Pancreas (tissue), 10 donors: ENCODE data around the gene GAGE12C. TPM values are rescaled to one million over a fixed set of nuclear protein-coding genes. Genes with fewer than 3 reads are reported as not detected.
"Not testable (repeated sequence)": the region's sequence is repeated elsewhere in the genome, so short reads cannot be mapped to it uniquely, and the experiment has no call there.

Source experiments
- ATAC-seq, 4 donors: fragments of 200-7000 bp; cut with Tn5 transposase; one replicate each; pipeline versions ENCODE4 v1.8.0 to v1.9.1; 2020; ENCODE audit warnings: mild to moderate bottlenecking in 4 of 4, moderate library complexity in 4 of 4
- DNase-seq, 6 donors: peaks; one replicate each; pipeline ENCODE4 v3.0.0-alpha.2; 2020
- FAIRE-seq: peaks from 2 replicates; lab custom pipeline; 2012; peaks lifted over from hg19 to GRCh38; lab: Jason Lieb, UNC
- H3K27ac ChIP-seq, 4 donors: fragments of 200-600 bp; sonication (generic); 1 replicate in 3 of 4; 2 replicates in 1 of 4; pipeline versions ENCODE4 v1.5.0 to v1.8.0; 2020
- H3K27me3 ChIP-seq, 4 donors: fragments of 200-600 bp; one replicate each; pipeline ENCODE4 v1.8.0; 2021
- H3K36me3 ChIP-seq, 3 donors: fragments of 200-600 bp; sonication (generic) in 1 of 3; one replicate each; pipeline versions ENCODE4 v1.5.0 to v1.8.0; 2020 to 2021
- H3K4me1 ChIP-seq, 3 donors: fragments of 200-600 bp; one replicate each; pipeline ENCODE4 v1.8.0; 2021
- H3K4me3 ChIP-seq, 4 donors: fragments of 200-600 bp; sonication (generic) in 2 of 4; one replicate each; pipeline versions ENCODE4 v1.5.0 to v1.8.0; 2020 to 2021
- H3K9me3 ChIP-seq, 4 donors: fragments of 200-600 bp; one replicate each; pipeline ENCODE4 v1.8.0; 2021
- WGBS, 2 donors: extraction: QIAGEN DNeasy Blood & Tissue Kit; methylation state at CpG; one replicate each; pipeline ENCODE4 v1.1.7; 2013; 5-methylcytosine and 5-hydroxymethylcytosine counted together
- intact Hi-C, 3 donors: fragments of 100-400 bp; cut with DNase I; formaldehyde crosslinking; loops; one replicate each; pipeline versions ENCODE4 v1.11.1 to v1.14.2; 2022
- polyA plus RNA-seq, 2 donors: library from polyadenylated mRNA; stranded (reverse); fragments of 200-250 nt; gene quantifications; one replicate each; pipeline ENCODE4 v1.2.3, GENCODE V29; 2013
- total RNA-seq, 6 donors: library from RNA; stranded (reverse); fragmentation: NEBNext Ultra II Directional in 4 of 6; extraction: Animal tissue kit (Norgen Biotek cat#: 25700) in 4 of 6; gene quantifications; one replicate each; pipeline versions ENCODE4 v1.2.1 to v1.2.4, GENCODE V29; 2021 to 2023
- donor health status: healthy with polysubstance abuse.
- donor health status: DM: no; HTN: no; CAD: no; lungs with moderate emphysema.
- donor health status: DM: no; HTN: no; CAD: no.
- donor health status: control.
- donor health status: control.
- donor health status: Bipolar disorder and iron deficiency.
- donor health status: DM: yes; HTN: yes; CAD: no.
- donor health status: DM: no; HTN: no; CAD: no.
- donor health status: DM: no; HTN: no; CAD: no.
- donor health status: DM: yes; HTN: yes; CAD: no.

The GAGE12C gene, protein sequence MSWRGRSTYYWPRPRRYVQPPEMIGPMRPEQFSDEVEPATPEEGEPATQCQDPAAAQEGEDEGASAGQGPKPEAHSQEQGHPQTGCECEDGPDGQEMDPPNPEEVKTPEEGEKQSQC
- not detected for total RNA-seq
- polyA plus RNA-seq = not detected

DNA sequence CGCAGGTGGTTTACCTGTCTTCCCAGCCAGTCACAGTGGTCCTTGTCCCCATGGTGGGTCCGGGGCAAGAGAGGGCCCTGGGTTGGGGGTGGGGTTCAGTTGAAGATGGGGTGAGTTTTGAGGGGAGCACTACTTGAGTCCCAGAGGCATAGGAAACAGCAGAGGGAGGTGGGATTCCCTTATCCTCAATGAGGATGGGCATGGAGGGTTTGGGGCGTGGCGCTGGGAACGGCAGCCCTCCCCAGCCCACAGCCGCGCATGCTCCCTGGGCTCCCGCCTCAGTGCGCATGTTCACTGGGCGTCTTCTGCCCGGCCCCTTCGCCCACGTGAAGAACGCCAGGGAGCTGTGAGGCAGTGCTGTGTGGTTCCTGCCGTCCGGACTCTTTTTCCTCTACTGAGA lies at the start of gene GAGE12C:
Gene GAGE12C (plus strand): TSS at position 301 of the 400 bp plus-strand sequence. CDS start 1,155 bp downstream, outside the sequence.
- H3K9me3 ChIP-seq, H3K27ac ChIP-seq, H3K4me3 ChIP-seq, H3K36me3 ChIP-seq, DNase-seq, H3K4me1 ChIP-seq, H3K27me3 ChIP-seq, intact Hi-C loops, FAIRE-seq, ATAC-seq: not testable (repeated sequence)
- no CpG with 5 or more reads among the region's 16 CpGs for WGBS, 2 donors

DNA sequence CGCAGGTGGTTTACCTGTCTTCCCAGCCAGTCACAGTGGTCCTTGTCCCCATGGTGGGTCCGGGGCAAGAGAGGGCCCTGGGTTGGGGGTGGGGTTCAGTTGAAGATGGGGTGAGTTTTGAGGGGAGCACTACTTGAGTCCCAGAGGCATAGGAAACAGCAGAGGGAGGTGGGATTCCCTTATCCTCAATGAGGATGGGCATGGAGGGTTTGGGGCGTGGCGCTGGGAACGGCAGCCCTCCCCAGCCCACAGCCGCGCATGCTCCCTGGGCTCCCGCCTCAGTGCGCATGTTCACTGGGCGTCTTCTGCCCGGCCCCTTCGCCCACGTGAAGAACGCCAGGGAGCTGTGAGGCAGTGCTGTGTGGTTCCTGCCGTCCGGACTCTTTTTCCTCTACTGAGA lies 9.5 kb downstream of the GAGE12C start, which contains the start of gene GAGE12D:
Gene GAGE12D (plus strand): TSS at position 301 of the 400 bp plus-strand sequence. CDS start 1,155 bp downstream, outside the sequence.
- H3K27me3 ChIP-seq, intact Hi-C loops, H3K4me1 ChIP-seq, H3K27ac ChIP-seq, H3K36me3 ChIP-seq, DNase-seq, H3K9me3 ChIP-seq, ATAC-seq, H3K4me3 ChIP-seq, FAIRE-seq: not testable (repeated sequence)
- WGBS, 2 donors = no CpG with 5 or more reads among the region's 16 CpGs

DNA sequence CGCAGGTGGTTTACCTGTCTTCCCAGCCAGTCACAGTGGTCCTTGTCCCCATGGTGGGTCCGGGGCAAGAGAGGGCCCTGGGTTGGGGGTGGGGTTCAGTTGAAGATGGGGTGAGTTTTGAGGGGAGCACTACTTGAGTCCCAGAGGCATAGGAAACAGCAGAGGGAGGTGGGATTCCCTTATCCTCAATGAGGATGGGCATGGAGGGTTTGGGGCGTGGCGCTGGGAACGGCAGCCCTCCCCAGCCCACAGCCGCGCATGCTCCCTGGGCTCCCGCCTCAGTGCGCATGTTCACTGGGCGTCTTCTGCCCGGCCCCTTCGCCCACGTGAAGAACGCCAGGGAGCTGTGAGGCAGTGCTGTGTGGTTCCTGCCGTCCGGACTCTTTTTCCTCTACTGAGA lies 19.0 kb downstream of the GAGE12C start, which contains the start of gene GAGE12E:
Gene GAGE12E (plus strand): TSS at position 301 of the 400 bp plus-strand sequence. CDS start 1,155 bp downstream, outside the sequence.
- intact Hi-C loops, FAIRE-seq, H3K9me3 ChIP-seq, DNase-seq, ATAC-seq, H3K4me3 ChIP-seq, H3K27me3 ChIP-seq, H3K27ac ChIP-seq, H3K4me1 ChIP-seq, H3K36me3 ChIP-seq: not testable (repeated sequence)
- no CpG with 5 or more reads among the region's 16 CpGs for WGBS, 2 donors

DNA sequence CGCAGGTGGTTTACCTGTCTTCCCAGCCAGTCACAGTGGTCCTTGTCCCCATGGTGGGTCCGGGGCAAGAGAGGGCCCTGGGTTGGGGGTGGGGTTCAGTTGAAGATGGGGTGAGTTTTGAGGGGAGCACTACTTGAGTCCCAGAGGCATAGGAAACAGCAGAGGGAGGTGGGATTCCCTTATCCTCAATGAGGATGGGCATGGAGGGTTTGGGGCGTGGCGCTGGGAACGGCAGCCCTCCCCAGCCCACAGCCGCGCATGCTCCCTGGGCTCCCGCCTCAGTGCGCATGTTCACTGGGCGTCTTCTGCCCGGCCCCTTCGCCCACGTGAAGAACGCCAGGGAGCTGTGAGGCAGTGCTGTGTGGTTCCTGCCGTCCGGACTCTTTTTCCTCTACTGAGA lies 28.6 kb downstream of the GAGE12C start, which contains the start of gene GAGE12F:
Gene GAGE12F (plus strand): TSS at position 301 of the 400 bp plus-strand sequence. CDS start 1,155 bp downstream, outside the sequence.
- H3K36me3 ChIP-seq, DNase-seq, ATAC-seq, H3K27me3 ChIP-seq, H3K4me3 ChIP-seq, H3K27ac ChIP-seq, intact Hi-C loops, H3K4me1 ChIP-seq, FAIRE-seq, H3K9me3 ChIP-seq: not testable (repeated sequence)
- no CpG with 5 or more reads among the region's 16 CpGs for WGBS, 2 donors

DNA sequence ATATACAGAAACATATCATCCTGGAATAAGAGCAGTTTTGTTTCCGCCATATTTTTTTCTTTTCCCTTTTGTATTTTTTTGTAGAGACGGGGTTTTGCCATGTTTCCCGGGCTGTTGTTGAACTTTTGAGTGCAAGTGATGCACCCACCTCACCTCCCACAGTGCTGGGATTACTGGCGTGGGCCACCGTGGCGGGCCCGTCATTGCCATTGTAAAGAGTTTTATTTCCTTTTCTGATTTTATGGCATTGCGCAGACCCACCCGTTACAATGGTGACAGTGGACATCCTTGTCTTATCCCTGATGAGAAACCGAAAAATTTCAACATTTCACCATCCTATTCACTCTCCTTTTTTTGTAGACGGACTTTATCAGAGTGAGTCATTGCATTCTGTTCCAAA lies 36.8 kb downstream of the GAGE12C start:
- ATAC-seq, H3K4me1 ChIP-seq, H3K27me3 ChIP-seq, H3K9me3 ChIP-seq, H3K4me3 ChIP-seq, H3K27ac ChIP-seq, FAIRE-seq, intact Hi-C loops, H3K36me3 ChIP-seq: not testable (repeated sequence)
- no CpG with 5 or more reads among the region's 11 CpGs for WGBS, 2 donors
- DNase-seq = peak in 3 of 6 donors; percentile 5 to 31 (median 10)

DNA sequence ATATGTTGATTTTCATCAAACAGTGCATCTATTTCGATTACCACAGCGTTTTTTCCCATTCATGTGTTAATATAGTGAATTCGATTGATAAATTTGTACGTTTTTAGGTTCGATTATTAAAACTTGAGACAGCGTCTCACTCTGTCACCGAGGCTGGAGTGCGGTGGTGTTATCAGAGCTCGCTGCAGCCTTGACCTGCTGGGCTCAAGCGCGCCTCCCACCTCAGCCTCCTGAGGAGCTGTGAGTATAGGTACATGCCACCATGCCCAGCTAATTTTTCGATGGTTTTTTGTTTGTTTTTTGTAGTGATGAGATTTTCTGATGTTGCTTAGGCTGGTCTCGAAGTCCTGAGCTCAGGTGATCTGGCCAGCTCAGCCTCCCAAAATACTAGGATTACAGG lies 37.2 kb downstream of the GAGE12C start:
- H3K27ac ChIP-seq, ATAC-seq, H3K9me3 ChIP-seq, FAIRE-seq, H3K4me3 ChIP-seq, H3K4me1 ChIP-seq, H3K27me3 ChIP-seq, H3K36me3 ChIP-seq, intact Hi-C loops: not testable (repeated sequence)
- DNase-seq = peak in 2 of 6 donors; percentile 7
- WGBS, 2 donors = no CpG with 5 or more reads among the region's 13 CpGs

DNA sequence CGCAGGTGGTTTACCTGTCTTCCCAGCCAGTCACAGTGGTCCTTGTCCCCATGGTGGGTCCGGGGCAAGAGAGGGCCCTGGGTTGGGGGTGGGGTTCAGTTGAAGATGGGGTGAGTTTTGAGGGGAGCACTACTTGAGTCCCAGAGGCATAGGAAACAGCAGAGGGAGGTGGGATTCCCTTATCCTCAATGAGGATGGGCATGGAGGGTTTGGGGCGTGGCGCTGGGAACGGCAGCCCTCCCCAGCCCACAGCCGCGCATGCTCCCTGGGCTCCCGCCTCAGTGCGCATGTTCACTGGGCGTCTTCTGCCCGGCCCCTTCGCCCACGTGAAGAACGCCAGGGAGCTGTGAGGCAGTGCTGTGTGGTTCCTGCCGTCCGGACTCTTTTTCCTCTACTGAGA lies 38.1 kb downstream of the GAGE12C start, which contains the start of gene GAGE12G:
Gene GAGE12G (plus strand): TSS at position 301 of the 400 bp plus-strand sequence. CDS start 1,155 bp downstream, outside the sequence.
- H3K27me3 ChIP-seq, H3K9me3 ChIP-seq, FAIRE-seq, H3K4me1 ChIP-seq, H3K27ac ChIP-seq, H3K36me3 ChIP-seq, ATAC-seq, H3K4me3 ChIP-seq, intact Hi-C loops, DNase-seq: not testable (repeated sequence)
- WGBS, 2 donors = no CpG with 5 or more reads among the region's 16 CpGs

DNA sequence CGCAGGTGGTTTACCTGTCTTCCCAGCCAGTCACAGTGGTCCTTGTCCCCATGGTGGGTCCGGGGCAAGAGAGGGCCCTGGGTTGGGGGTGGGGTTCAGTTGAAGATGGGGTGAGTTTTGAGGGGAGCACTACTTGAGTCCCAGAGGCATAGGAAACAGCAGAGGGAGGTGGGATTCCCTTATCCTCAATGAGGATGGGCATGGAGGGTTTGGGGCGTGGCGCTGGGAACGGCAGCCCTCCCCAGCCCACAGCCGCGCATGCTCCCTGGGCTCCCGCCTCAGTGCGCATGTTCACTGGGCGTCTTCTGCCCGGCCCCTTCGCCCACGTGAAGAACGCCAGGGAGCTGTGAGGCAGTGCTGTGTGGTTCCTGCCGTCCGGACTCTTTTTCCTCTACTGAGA lies 47.7 kb downstream of the GAGE12C start, which contains the start of gene GAGE12H:
Gene GAGE12H (plus strand): TSS at position 301 of the 400 bp plus-strand sequence. CDS start 1,155 bp downstream, outside the sequence.
- not testable (repeated sequence) for FAIRE-seq

More for the DNA sequence above, 47.7 kb downstream of the GAGE12C start, which contains the start of gene GAGE12H:
- DNase-seq, H3K36me3 ChIP-seq, H3K27ac ChIP-seq, H3K9me3 ChIP-seq, H3K4me3 ChIP-seq, H3K27me3 ChIP-seq, ATAC-seq, H3K4me1 ChIP-seq, intact Hi-C loops: not testable (repeated sequence)
- WGBS, 2 donors = no CpG with 5 or more reads among the region's 16 CpGs

Other genes starting within 250 kb of the GAGE12C start
- gene GAGE10, start 228.5 kb upstream of the GAGE12C start, total RNA-seq = not detected
- not detected for gene GAGE10, start 228.5 kb upstream of the GAGE12C start, polyA plus RNA-seq
- not detected for gene GAGE12J, start 210.1 kb upstream of the GAGE12C start, total RNA-seq
- gene GAGE12J, start 210.1 kb upstream of the GAGE12C start, polyA plus RNA-seq = not detected
- gene GAGE13, start 200.6 kb upstream of the GAGE12C start, total RNA-seq = not detected
- not detected for gene GAGE13, start 200.6 kb upstream of the GAGE12C start, polyA plus RNA-seq
- not detected for gene GAGE12D, start 9.6 kb downstream of the GAGE12C start, total RNA-seq
- not detected for gene GAGE12D, start 9.6 kb downstream of the GAGE12C start, polyA plus RNA-seq
- gene GAGE12E, start 19.1 kb downstream of the GAGE12C start, total RNA-seq = not detected
- gene GAGE12E, start 19.1 kb downstream of the GAGE12C start, polyA plus RNA-seq = not detected
- gene GAGE12F, start 28.7 kb downstream of the GAGE12C start, total RNA-seq = not detected
- not detected for gene GAGE12F, start 28.7 kb downstream of the GAGE12C start, polyA plus RNA-seq
- gene GAGE12G, start 38.2 kb downstream of the GAGE12C start, total RNA-seq = not detected
- gene GAGE12G, start 38.2 kb downstream of the GAGE12C start, polyA plus RNA-seq = not detected
- not detected for gene GAGE12H, start 47.8 kb downstream of the GAGE12C start, total RNA-seq
- not detected for gene GAGE12H, start 47.8 kb downstream of the GAGE12C start, polyA plus RNA-seq
- gene GAGE2A, start 57.3 kb downstream of the GAGE12C start, total RNA-seq = under 1 TPM in 1 of 6 donors, not detected in 5; 0.82 TPM
- gene GAGE2A, start 57.3 kb downstream of the GAGE12C start, polyA plus RNA-seq = not detected
- under 1 TPM in 1 of 6 donors, not detected in 5; 0.44 TPM for gene GAGE1, start 66.8 kb downstream of the GAGE12C start, total RNA-seq
- gene GAGE1, start 66.8 kb downstream of the GAGE12C start, polyA plus RNA-seq = not detected
- gene PAGE1, start 163.8 kb downstream of the GAGE12C start, total RNA-seq = not detected
- not detected for gene PAGE1, start 163.8 kb downstream of the GAGE12C start, polyA plus RNA-seq